SK-N-SH treated with all-trans-retinoic acid at 6 μM for 48 hours (cell line): ENCODE data around the gene ZNF189.

Experiments
- ATAC-seq: fragments of 200-7000 bp; cut with Tn5 transposase; 3 replicates; pipeline ENCODE4 v1.9.1; 2020; ENCODE audit warnings: mild to moderate bottlenecking, moderate library complexity
- BACH2 ChIP-seq: fragments of 250-450 bp; sonication (Bioruptor Pico); IDR thresholded peaks from 2 replicates; pipeline ENCODE4 v1.9.0; 2021; ENCODE audit warnings: mild to moderate bottlenecking, borderline replicate concordance
- CREB5 ChIP-seq: fragments of 250-450 bp; sonication (Bioruptor Pico); IDR thresholded peaks from 2 replicates; pipeline ENCODE4 v1.5.1; 2020; ENCODE audit warnings: low read depth, mild to moderate bottlenecking, moderate library complexity
- CSDC2 ChIP-seq: fragments of 250-450 bp; sonication (Bioruptor Pico); IDR thresholded peaks from 2 replicates; pipeline ENCODE4 v1.5.0; 2020; ENCODE audit warnings: mild to moderate bottlenecking, moderate library complexity
- ESRRG ChIP-seq: fragments of 250-450 bp; sonication (Bioruptor Pico); IDR thresholded peaks from 2 replicates; pipeline ENCODE4 v1.6.1; 2021; ENCODE audit warnings: mild to moderate bottlenecking
- ISL1 ChIP-seq: fragments of 250-450 bp; sonication (Bioruptor Pico); IDR thresholded peaks from 2 replicates; pipeline ENCODE4 v2.1.2; 2022; ENCODE audit warnings: mild to moderate bottlenecking, moderate library complexity
- OSR1 ChIP-seq: fragments of 250-450 bp; sonication (Bioruptor Pico); IDR thresholded peaks from 2 replicates; pipeline ENCODE4 v1.8.0; 2022; ENCODE audit warnings: moderate library complexity, mild to moderate bottlenecking, inconsistent platforms
- PATZ1 ChIP-seq: fragments of 250-450 bp; sonication (Bioruptor Pico); IDR thresholded peaks from 2 replicates; pipeline ENCODE4 v1.8.0; 2020; ENCODE audit warnings: mild to moderate bottlenecking, moderate library complexity, borderline replicate concordance
- POU6F1 ChIP-seq: fragments of 250-450 bp; sonication (Bioruptor Pico); IDR thresholded peaks from 2 replicates; pipeline ENCODE4 v1.8.0; 2021; ENCODE audit warnings: low read depth, mild to moderate bottlenecking, moderate library complexity, borderline replicate concordance
- PPARA ChIP-seq: fragments of 250-450 bp; sonication (Bioruptor Pico); IDR thresholded peaks from 2 replicates; pipeline ENCODE4 v1.5.0; 2020; ENCODE audit warnings: mild to moderate bottlenecking, borderline replicate concordance
- RARB ChIP-seq: fragments of 250-450 bp; sonication (Bioruptor Pico); IDR thresholded peaks from 2 replicates; pipeline ENCODE4 v1.8.0; 2021; ENCODE audit warnings: mild to moderate bottlenecking, moderate library complexity
- SNAI2 ChIP-seq: fragments of 250-450 bp; sonication (Bioruptor Pico); IDR thresholded peaks from 2 replicates; pipeline ENCODE4 v1.5.0; 2020; ENCODE audit warnings: mild to moderate bottlenecking, moderate library complexity
- TCF4 ChIP-seq: fragments of 250-450 bp; sonication (Bioruptor Pico); IDR thresholded peaks from 2 replicates; pipeline ENCODE4 v1.8.0; 2021; ENCODE audit warnings: mild to moderate bottlenecking, moderate library complexity, borderline replicate concordance
- ZC3H10 ChIP-seq: fragments of 250-450 bp; sonication (Bioruptor Pico); IDR thresholded peaks from 2 replicates; pipeline ENCODE4 v1.5.1; 2021; ENCODE audit warnings: mild to moderate bottlenecking, moderate library complexity
- ZFP3 ChIP-seq: fragments of 250-450 bp; sonication (Bioruptor Pico); IDR thresholded peaks from 2 replicates; pipeline ENCODE4 v1.5.0; 2020; ENCODE audit warnings: mild to moderate bottlenecking, moderate library complexity
- ZFP30 ChIP-seq: fragments of 450-650 bp; formaldehyde crosslinking; IDR thresholded peaks from 2 replicates; pipeline ENCODE4 v1.5.0; 2022; ENCODE audit warnings: mild to moderate bottlenecking, moderate library complexity
- ZNF565 ChIP-seq: fragments of 450-650 bp; formaldehyde crosslinking; conservative IDR thresholded peaks from 2 replicates; pipeline ENCODE4 v1.5.0; 2020; ENCODE audit warnings: low read depth, mild to moderate bottlenecking, moderate library complexity
- ZNF70 ChIP-seq: fragments of 450-650 bp; formaldehyde crosslinking; IDR thresholded peaks from 2 replicates; pipeline ENCODE4 v1.5.0; 2020; ENCODE audit warnings: mild to moderate bottlenecking, moderate library complexity
- ZNF8 ChIP-seq: fragments of 450-650 bp; formaldehyde crosslinking; IDR thresholded peaks from 2 replicates; pipeline ENCODE4 v1.5.0; 2020; ENCODE audit warnings: mild to moderate bottlenecking, moderate library complexity
- TF ChIP-seq, protein P1 (sequence below): fragments of 250-450 bp; sonication (Bioruptor Pico); IDR thresholded peaks from 2 replicates; pipeline ENCODE4 v1.5.0; 2020; ENCODE audit warnings: mild to moderate bottlenecking, moderate library complexity

ZNF189 gene

DNA sequence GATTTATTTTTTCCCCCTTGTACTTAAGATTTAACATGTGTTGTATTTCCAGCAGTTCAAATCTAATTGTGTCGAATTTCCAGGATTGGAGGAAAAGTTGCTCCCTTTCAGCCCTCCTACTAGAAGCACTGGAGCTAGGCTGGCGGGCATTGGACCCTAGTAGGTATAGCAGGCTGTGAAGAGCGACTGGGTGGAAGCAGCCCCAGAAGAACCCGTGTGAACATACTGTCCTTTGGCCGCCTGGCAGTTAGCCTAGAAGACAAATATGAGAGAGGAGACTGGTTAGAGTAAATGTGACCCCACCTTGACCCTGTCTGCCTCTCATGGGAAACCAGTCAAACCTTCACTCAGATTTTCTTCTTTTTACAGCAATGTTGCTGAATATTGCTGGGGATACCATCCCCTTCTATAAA, 23.0 kb downstream of the ZNF189 start:
- no peak for ATAC-seq
- no peak for TF ChIP-seq PATZ1
- TF ChIP-seq TCF4 (CRISPR knock-in tag): no peak
- no peak for TF ChIP-seq CSDC2 (CRISPR knock-in tag)
- TF ChIP-seq, protein P1, sequence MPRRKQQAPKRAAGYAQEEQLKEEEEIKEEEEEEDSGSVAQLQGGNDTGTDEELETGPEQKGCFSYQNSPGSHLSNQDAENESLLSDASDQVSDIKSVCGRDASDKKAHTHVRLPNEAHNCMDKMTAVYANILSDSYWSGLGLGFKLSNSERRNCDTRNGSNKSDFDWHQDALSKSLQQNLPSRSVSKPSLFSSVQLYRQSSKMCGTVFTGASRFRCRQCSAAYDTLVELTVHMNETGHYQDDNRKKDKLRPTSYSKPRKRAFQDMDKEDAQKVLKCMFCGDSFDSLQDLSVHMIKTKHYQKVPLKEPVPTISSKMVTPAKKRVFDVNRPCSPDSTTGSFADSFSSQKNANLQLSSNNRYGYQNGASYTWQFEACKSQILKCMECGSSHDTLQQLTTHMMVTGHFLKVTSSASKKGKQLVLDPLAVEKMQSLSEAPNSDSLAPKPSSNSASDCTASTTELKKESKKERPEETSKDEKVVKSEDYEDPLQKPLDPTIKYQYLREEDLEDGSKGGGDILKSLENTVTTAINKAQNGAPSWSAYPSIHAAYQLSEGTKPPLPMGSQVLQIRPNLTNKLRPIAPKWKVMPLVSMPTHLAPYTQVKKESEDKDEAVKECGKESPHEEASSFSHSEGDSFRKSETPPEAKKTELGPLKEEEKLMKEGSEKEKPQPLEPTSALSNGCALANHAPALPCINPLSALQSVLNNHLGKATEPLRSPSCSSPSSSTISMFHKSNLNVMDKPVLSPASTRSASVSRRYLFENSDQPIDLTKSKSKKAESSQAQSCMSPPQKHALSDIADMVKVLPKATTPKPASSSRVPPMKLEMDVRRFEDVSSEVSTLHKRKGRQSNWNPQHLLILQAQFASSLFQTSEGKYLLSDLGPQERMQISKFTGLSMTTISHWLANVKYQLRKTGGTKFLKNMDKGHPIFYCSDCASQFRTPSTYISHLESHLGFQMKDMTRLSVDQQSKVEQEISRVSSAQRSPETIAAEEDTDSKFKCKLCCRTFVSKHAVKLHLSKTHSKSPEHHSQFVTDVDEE (CRISPR knock-in tag): no peak
- no peak for TF ChIP-seq ZNF565 (CRISPR knock-in tag)
- no peak for TF ChIP-seq RARB (CRISPR knock-in tag)
- TF ChIP-seq POU6F1 (CRISPR knock-in tag): no peak
- TF ChIP-seq BACH2: no peak
- TF ChIP-seq ZC3H10 (CRISPR knock-in tag): no peak
- TF ChIP-seq ZFP3 (CRISPR knock-in tag): no peak
- TF ChIP-seq ZNF70 (CRISPR knock-in tag): no peak
- TF ChIP-seq PPARA: no peak
- TF ChIP-seq ZNF8: no peak
- no peak for TF ChIP-seq OSR1
- no peak for TF ChIP-seq ESRRG (CRISPR knock-in tag)

DNA sequence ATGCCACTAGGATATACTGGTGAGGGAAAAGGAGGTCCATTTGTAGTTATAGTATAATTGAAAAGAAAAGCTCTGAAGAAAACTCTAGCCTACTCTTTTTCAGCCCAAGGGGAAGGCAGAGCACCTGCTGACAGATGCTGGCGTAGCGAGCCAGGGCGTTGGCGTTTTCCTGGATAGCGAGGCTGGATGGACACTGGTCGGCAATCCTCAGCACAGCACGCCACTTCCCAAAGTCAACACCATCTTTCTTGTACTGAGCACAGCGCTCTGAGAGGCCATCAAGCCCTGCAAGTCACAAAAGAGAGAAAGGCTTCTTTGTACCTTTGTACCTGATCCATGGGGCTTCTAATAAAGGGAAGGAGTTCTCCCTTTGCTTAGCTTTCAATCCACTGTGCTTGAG, 28.7 kb downstream of the ZNF189 start:
- TF ChIP-seq ZNF8 (no peak), ISL1 (CRISPR knock-in tag) (no peak), ESRRG (CRISPR knock-in tag) (no peak), CREB5 (no peak), OSR1 (no peak), RARB (CRISPR knock-in tag) (no peak), ZFP30 (CRISPR knock-in tag) (no peak)
- ATAC-seq: no peak

GRCh38 chr9:101427957-101428655, 29.5 kb downstream of the ZNF189 start:
- ATAC-seq: no peak
- TF ChIP-seq ZFP3 (CRISPR knock-in tag): no peak
- no peak for TF ChIP-seq SNAI2 (CRISPR knock-in tag)
- TF ChIP-seq, protein P1 (CRISPR knock-in tag): no peak
- no peak for TF ChIP-seq ISL1 (CRISPR knock-in tag)
- no peak for TF ChIP-seq POU6F1 (CRISPR knock-in tag)
- no peak for TF ChIP-seq CSDC2 (CRISPR knock-in tag)
- no peak for TF ChIP-seq TCF4 (CRISPR knock-in tag)
- no peak for TF ChIP-seq ZNF70 (CRISPR knock-in tag)
- no peak for TF ChIP-seq PPARA
- TF ChIP-seq RARB (CRISPR knock-in tag): no peak
- no peak for TF ChIP-seq ZC3H10 (CRISPR knock-in tag)
- no peak for TF ChIP-seq PATZ1
- no peak for TF ChIP-seq ESRRG (CRISPR knock-in tag)
- TF ChIP-seq CREB5: no peak
- no peak for TF ChIP-seq BACH2
- TF ChIP-seq ZFP30 (CRISPR knock-in tag): no peak
